Activated CD4-positive, alpha-beta memory T cell treated with anti-CD3 and anti-CD28 coated beads, Interleukin-2, amount 10 ng/mL, durations not matched to agents 7 days and 5 days (primary cell): ENCODE measurements around the gene CACNA1D. TPM values are rescaled to one million over a fixed set of nuclear protein-coding genes. Genes with fewer than 3 reads are reported as not detected.

Source experiments
- CTCF ChIA-PET: fragments of 350-600 bp; sonication (Branson Sonifier 250); formaldehyde crosslinking; loops from one replicate; lab custom pipeline; 2021; ENCODE audit warnings: antibody characterized with exemption, inconsistent platforms; lab: Charles Lee
- POLR2A ChIA-PET: fragments of 350-600 bp; sonication (Branson Sonifier 250); formaldehyde crosslinking; loops from one replicate; lab custom pipeline; 2021; ENCODE audit warnings: antibody characterized with exemption; lab: Charles Lee
- DNase-seq: peaks from one replicate; pipeline ENCODE4 v3.0.0-alpha.2; 2020
- H3K27ac Mint-ChIP-seq: one replicate; pipeline ENCODE4 v1.8.0; 2021; ENCODE audit warnings: mild to moderate bottlenecking, mixed read lengths
- H3K27me3 Mint-ChIP-seq: one replicate; pipeline ENCODE4 v1.8.0; 2021; ENCODE audit warnings: mixed read lengths
- H3K36me3 Mint-ChIP-seq: one replicate; pipeline ENCODE4 v1.8.0; 2021; ENCODE audit warnings: low read depth, mixed read lengths
- H3K4me1 Mint-ChIP-seq: one replicate; pipeline ENCODE4 v1.8.0; 2021; ENCODE audit warnings: mixed read lengths
- H3K4me3 Mint-ChIP-seq: one replicate; pipeline ENCODE4 v1.8.0; 2021; ENCODE audit warnings: mild to moderate bottlenecking, mixed read lengths
- H3K9me3 Mint-ChIP-seq: one replicate; pipeline ENCODE4 v1.8.0; 2021; ENCODE audit warnings: mixed read lengths
- total RNA-seq, 2 experiments: library from RNA; stranded (reverse); gene quantifications; one replicate each; pipeline ENCODE4 v1.2.3, GENCODE V29; 2021

The CACNA1D gene
- total RNA-seq, 2 experiments from 2014 or later, result 2.5 to 3.2 TPM

DNA sequence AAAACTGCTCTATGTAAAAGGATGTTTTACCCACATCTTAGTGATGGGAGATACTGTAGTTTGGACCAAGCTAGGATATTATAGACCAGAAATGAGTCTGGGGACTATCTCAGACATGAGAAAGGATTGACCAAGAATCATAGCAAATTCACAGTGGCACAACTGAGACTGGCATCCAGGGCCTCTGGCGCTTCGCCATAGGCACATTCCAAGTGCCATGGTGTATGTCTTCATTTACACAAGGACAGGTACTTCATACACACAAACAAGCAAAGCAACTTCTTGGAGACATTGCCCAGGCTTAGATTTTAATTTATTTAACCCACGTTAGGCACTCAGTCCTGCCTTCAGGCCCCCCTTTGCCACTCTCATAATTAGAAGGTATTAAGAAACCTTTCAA, 28.9 kb downstream of the CACNA1D start:
- Mint-ChIP-seq H3K9me3 (no peaks in the 10 kb centered on the region), H3K4me3 (no peak overlapping the region), H3K27ac (no peak overlapping the region), H3K4me1 (no peaks in the 10 kb centered on the region), H3K27me3 (peaks cover 30% of the 10 kb centered on the region), H3K36me3 (no peaks in the 10 kb centered on the region)
- CTCF ChIA-PET, result no interaction called here
- POLR2A ChIA-PET, result no interaction called here
- no peak for DNase-seq

DNA sequence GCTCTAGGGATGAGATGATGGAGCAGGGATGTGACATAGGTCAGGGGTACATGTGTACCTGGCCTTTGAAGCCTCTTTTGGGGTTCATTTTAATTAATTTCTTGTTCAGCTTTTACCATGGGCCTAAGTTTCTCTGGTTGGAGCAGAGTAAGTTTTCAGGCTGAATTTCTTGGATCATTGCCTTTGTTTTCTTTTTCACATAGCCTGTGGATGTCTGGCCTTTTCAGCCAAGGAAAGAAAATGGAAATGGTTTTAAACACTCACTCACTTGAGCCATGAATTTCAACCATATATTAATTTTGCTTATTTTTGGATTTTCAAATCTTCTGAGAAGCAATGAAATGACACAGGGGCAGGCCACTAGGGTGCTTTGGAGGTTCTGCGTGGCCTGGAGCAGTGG, 30.2 kb downstream of the CACNA1D start:
- H3K27ac Mint-ChIP-seq, result no peak overlapping the region
- H3K27me3 Mint-ChIP-seq, result peaks cover 33% of the 10 kb centered on the region
- no peak overlapping the region for H3K4me3 Mint-ChIP-seq
- no peak for DNase-seq
- no peaks in the 10 kb centered on the region for H3K36me3 Mint-ChIP-seq
- ChIA-PET CTCF (interaction anchor here (1.0 kb wide), 1 partner anchor 11 kb away, joined by 4 read pairs; no protein-coding TSS in a partner anchor), POLR2A (no interaction called here)
- H3K4me1 Mint-ChIP-seq, result no peaks in the 10 kb centered on the region
- H3K9me3 Mint-ChIP-seq, result no peaks in the 10 kb centered on the region

DNA sequence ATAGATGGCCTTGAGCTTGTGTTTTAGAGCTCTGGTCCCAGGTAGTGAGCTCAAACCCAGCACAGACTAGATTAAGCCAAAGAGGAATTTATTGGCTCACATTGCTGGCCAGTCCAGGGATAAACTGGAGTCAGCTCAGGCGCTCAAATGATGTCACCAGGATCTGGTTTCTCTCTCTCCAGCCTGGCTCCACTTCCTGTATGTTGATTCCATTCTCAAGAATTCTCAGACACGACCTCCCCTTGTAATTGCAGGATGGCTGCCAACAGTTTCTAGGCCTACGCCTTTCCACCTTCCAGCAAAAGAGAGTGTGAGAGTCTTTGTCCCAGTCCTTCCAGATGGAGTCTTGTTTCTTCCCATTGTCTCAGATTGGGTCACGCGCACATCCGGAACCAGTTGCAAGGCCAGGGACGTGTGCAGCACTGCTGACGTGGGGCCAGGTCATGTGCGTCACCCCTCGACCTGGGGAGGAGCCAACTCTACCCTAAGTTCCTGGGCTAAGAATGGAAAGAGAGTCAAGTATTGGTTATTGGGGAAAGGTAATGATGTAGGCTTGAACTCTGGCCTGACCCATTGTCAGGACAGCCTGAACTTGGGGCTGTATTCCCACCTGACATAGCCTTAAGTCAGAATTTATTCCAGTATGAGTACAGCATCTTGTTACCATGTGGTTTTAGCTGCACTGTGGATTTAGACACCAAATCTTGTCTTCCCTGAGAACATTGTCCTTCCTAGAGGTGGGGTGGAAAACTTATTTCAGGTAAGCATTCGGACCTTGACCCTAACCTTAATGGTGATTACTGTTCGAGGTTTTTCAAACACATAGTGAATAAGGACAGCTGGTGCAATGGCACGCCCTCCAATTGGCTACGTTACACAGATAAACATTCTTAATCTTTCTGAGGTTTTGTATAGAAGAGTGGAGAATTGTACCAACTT, 31.6 kb downstream of the CACNA1D start:
- H3K27ac Mint-ChIP-seq, result no peak overlapping the region
- ChIA-PET CTCF (interaction anchor here (1.0 kb wide), 1 partner anchor 13 kb away, joined by 4 read pairs; no protein-coding TSS in a partner anchor), POLR2A (no interaction called here)
- no peak for DNase-seq
- H3K4me3 Mint-ChIP-seq, result no peak overlapping the region
- no peaks in the 10 kb centered on the region for H3K9me3 Mint-ChIP-seq
- no peaks in the 10 kb centered on the region for H3K4me1 Mint-ChIP-seq
- peaks cover 42% of the 10 kb centered on the region for H3K27me3 Mint-ChIP-seq
- H3K36me3 Mint-ChIP-seq, result no peaks in the 10 kb centered on the region

DNA sequence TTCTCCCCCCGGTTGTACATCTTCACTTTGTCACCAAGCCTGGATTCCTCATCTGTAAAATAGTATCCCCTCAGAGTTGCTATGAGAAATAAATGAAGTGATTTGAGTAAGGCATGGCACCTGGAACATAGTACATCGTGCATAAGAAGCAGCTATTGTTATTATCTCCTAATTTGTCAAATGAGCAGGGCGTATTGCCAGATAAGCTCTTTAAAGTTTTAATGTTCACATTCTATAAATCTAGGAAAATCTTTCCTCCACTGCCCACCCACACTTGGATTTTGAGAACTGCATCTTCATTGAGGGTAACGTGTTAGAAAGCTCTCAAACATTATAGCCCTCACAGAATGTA, 32.3 kb downstream of the CACNA1D start:
- Mint-ChIP-seq H3K27ac (no peak overlapping the region), H3K9me3 (no peaks in the 10 kb centered on the region), H3K36me3 (no peaks in the 10 kb centered on the region), H3K4me1 (no peaks in the 10 kb centered on the region), H3K27me3 (peaks cover 47% of the 10 kb centered on the region), H3K4me3 (no peak overlapping the region)
- CTCF ChIA-PET, result no interaction called here
- POLR2A ChIA-PET, result no interaction called here
- no peak for DNase-seq

DNA sequence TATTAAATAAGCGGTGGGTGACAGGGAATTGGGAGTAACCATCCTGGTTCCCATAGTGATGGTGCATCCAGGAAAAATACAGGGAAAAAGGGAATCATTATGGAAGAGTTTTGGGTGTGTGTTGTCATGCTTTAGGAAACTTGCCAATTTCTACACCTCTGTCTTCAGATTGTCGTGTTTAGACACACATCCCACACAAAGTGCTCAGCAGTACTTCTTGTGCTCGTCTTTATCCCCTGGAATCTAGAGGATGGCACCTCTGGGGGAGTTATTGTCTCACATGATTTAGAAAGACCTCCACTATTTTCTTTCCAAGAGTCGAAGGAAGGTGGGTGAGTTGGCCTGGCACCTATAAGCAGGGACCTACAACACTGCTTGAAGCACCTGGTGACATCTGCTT, 35.8 kb downstream of the CACNA1D start:
- H3K27me3 Mint-ChIP-seq, result peaks cover 36% of the 10 kb centered on the region
- POLR2A ChIA-PET, result no interaction called here
- no peak for DNase-seq
- H3K4me1 Mint-ChIP-seq, result no peaks in the 10 kb centered on the region
- H3K27ac Mint-ChIP-seq, result no peak overlapping the region
- H3K36me3 Mint-ChIP-seq, result no peaks in the 10 kb centered on the region
- H3K9me3 Mint-ChIP-seq, result no peaks in the 10 kb centered on the region
- no peak overlapping the region for H3K4me3 Mint-ChIP-seq
- CTCF ChIA-PET, result no interaction called here

DNA sequence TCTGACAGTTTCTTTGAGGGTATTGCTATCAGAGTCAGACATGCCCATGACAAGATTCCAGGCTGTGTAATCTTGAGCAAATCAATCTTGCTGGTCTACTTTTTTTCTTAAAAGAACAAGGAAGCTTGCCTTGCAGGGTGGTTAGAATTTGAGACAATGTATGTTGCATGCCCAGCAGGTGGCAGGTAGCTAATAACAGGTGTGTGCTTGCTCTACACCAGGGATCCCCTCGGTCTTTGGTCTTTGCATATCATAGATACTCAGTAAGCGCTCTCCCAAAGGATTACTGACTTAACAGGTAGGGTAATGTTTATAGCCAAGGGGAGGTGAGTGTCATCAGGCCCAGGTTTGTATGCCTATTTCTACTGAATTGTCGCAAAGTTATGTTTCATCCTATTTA, 37.3 kb downstream of the CACNA1D start:
- H3K27me3 Mint-ChIP-seq, result peaks cover 38% of the 10 kb centered on the region
- H3K4me3 Mint-ChIP-seq, result no peak overlapping the region
- DNase-seq, result no peak
- CTCF ChIA-PET, result no interaction called here
- no peak overlapping the region for H3K27ac Mint-ChIP-seq
- no peaks in the 10 kb centered on the region for H3K9me3 Mint-ChIP-seq
- POLR2A ChIA-PET, result no interaction called here
- H3K36me3 Mint-ChIP-seq, result no peaks in the 10 kb centered on the region
- no peaks in the 10 kb centered on the region for H3K4me1 Mint-ChIP-seq

DNA sequence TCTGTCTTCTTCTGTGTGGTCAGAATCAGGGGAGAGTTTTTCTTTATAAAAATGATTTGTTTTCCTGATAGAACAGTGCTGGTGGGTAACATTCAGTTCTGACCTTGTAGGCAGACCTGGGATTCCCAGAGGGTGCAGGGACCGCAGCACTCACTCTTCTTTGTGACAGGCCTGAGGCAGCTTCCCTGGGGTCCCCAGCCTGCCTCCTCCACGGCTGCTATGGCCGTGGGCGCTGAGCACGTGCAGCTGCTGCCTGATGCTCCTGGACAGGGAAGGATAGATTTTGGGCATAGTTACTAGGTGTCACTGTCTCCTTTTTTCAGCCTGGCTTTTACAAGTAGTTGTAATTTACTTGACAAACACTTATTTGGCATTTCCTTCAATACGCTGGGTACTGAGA, 39.1 kb downstream of the CACNA1D start:
- ChIA-PET CTCF (no interaction called here), POLR2A (no interaction called here)
- H3K36me3 Mint-ChIP-seq, result no peaks in the 10 kb centered on the region
- no peaks in the 10 kb centered on the region for H3K9me3 Mint-ChIP-seq
- no peak overlapping the region for H3K4me3 Mint-ChIP-seq
- H3K4me1 Mint-ChIP-seq, result no peaks in the 10 kb centered on the region
- no peak for DNase-seq
- peaks cover 30% of the 10 kb centered on the region for H3K27me3 Mint-ChIP-seq
- H3K27ac Mint-ChIP-seq, result no peak overlapping the region

DNA sequence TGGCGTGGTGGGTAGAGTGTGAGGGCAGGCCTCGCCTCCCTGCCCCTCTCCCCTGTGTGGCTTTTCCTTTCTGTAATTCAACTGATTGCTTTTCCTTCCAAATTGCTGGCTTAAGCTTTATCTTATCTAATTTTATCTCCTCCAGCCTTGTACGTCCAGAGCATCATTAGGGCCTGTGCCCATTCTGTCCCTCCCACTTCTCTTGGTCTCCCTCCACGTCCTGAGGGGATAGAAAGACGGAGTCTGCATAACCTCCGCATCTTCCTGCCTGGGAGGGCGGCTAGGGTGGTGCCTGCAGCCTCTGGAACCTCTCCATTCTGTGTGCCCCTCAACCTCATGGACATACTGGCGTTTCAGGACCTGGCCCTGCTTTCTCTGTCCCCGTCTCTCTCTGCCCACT, 39.8 kb downstream of the CACNA1D start:
- Mint-ChIP-seq H3K4me1 (no peaks in the 10 kb centered on the region), H3K9me3 (no peaks in the 10 kb centered on the region), H3K36me3 (no peaks in the 10 kb centered on the region), H3K4me3 (no peak overlapping the region), H3K27ac (no peak overlapping the region), H3K27me3 (peaks cover 35% of the 10 kb centered on the region)
- ChIA-PET CTCF (no interaction called here), POLR2A (no interaction called here)
- DNase-seq, result no peak

DNA sequence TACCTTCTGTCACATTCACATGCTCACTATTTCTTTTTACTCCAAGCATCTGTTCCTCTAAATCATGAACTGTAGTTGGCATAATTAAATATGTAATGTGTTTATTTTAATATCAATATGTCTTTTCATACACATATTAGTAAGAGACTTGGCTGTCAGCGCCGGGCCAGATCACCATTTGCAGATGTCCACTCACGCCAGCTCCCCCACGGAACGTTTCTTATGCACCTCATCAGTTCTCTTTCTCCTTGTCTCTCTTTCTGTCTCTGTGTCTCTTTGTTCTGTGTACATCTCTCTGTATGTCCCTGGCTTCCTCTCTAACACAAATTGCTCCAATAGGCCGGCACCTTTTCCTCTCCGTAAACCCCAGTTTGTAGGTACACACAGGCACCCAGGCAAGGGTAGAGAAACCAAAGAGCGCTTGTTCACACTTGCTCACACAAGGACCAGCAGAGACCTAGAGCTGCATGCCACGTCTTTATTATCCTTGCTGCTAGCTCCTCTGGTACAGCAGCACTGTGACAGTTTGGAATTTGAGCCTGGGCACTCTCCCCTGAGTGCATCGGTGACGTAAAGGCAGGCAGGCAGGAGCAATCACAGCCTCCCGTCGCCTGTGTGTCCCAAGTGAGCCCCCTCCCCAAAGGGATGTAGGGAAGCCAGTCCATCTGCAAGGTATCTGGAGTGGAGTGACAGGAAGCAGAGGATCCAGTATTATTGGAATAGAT, 40.4 kb downstream of the CACNA1D start:
- H3K36me3 Mint-ChIP-seq, result no peaks in the 10 kb centered on the region
- CTCF ChIA-PET, result no interaction called here
- H3K4me3 Mint-ChIP-seq, result no peak overlapping the region

DNA sequence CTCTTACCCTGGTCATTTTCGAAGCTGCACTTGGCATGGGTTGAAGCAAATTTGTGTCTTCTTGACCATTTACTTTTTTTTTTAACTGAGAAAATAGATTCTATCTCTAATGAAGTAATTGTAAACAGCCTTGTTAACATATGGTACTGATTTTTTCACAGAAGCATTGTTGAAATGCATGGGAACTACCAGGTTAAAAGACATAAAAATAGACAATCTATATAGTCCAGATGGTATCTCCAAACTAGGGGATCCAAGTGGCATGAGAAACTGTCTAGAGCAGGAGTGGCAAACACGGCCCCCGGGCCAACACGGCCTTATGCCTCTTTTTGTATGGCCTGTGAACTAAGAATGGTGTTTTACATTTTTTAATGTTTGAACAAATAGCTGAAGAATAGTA, 41.9 kb downstream of the CACNA1D start:
- Mint-ChIP-seq H3K4me1 (no peaks in the 10 kb centered on the region), H3K27me3 (peaks cover 27% of the 10 kb centered on the region), H3K4me3 (no peak overlapping the region), H3K27ac (no peak overlapping the region), H3K9me3 (no peaks in the 10 kb centered on the region), H3K36me3 (no peaks in the 10 kb centered on the region)
- POLR2A ChIA-PET, result no interaction called here
- CTCF ChIA-PET, result interaction anchor here (1.0 kb wide), 1 partner anchor 162 kb away, joined by 3 read pairs; no protein-coding TSS in a partner anchor
- DNase-seq, result no peak

More for the DNA sequence above, 40.4 kb downstream of the CACNA1D start:
- peaks cover 37% of the 10 kb centered on the region for H3K27me3 Mint-ChIP-seq
- H3K9me3 Mint-ChIP-seq, result no peaks in the 10 kb centered on the region
- no peaks in the 10 kb centered on the region for H3K4me1 Mint-ChIP-seq
- no peak overlapping the region for H3K27ac Mint-ChIP-seq
- POLR2A ChIA-PET, result no interaction called here
- DNase-seq, result no peak

DNA sequence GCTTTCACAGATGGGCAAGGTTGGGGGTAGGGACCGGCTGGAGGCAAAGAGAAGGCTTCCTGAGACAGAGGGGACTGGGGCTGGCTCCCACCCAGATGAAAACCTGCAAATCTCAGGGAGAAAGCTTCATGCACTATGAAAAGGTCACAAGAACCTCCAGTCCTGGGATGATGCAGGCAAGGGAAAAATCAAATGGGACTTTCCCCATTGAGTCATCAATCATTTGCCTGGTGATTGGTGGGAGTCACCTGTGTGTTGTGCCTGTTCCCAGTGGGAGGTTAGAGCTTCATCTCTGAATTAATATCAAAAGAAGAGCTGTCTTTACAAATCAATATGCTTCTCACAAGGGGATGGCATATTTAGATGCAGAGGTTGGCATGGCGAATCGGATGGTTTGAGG, 49.9 kb downstream of the CACNA1D start:
- Mint-ChIP-seq H3K9me3 (no peaks in the 10 kb centered on the region), H3K36me3 (no peaks in the 10 kb centered on the region), H3K4me3 (no peak overlapping the region), H3K4me1 (peaks cover 2% of the 10 kb centered on the region), H3K27ac (no peak overlapping the region), H3K27me3 (peaks cover 7% of the 10 kb centered on the region)
- DNase-seq, result no peak
- ChIA-PET CTCF (no interaction called here), POLR2A (no interaction called here)

DNA sequence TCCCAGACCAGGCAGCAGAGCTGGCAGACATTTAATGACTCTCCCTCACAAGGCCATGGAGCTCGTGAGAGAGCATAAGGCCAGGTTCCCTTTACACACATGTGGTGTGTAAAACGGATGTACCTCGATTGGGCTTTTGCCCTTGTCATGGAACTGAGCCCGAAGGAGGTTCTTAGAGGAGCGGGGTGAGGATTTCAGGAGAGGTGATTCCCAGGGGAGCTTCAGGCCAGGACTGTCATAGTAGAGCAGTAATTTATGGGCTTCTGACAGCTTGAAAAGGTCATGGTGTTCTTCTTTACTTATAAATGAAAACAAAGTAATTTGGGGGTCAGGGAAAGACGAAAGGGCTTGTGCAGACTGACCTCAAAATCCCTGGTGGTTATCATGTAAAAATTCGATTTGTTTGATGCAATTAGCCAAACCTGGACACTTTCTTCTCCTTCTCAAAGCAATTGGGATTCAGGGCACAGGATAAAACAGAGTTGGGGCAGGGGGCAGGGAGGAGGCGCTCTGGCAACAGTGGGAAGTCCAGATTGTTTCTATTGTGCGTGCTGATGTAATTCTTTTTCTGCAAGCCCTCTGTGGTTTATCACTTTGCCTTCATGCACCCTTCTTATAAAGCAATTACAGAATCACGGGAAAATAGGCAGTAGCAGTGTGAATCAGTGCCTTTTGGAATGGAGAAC, 51.0 kb downstream of the CACNA1D start:
- Mint-ChIP-seq H3K4me1 (peaks cover 2% of the 10 kb centered on the region), H3K36me3 (no peaks in the 10 kb centered on the region), H3K27me3 (peaks cover 5% of the 10 kb centered on the region), H3K9me3 (no peaks in the 10 kb centered on the region), H3K4me3 (no peak overlapping the region), H3K27ac (no peak overlapping the region)
- no peak for DNase-seq
- POLR2A ChIA-PET, result no interaction called here
- CTCF ChIA-PET, result no interaction called here

DNA sequence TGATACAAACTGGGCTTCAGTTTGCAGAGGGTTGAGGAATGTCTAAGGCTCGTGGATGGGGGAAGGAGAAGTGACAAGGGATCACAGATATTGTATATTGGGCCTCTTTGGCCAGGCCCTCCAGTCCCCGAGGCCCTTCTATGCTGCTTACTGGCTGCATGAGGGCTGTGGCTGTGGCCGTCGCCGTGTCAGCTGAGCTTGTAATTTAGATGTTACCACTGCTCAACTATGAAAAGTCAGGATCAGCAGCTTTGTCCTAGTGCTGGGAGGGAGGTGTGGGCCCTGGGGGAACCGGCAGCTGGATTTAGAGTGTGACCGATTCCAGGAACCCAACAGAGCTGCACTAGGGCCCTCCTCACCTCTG, 51.6 kb downstream of the CACNA1D start:
- no peak overlapping the region for H3K4me3 Mint-ChIP-seq

More for the DNA sequence above, 51.6 kb downstream of the CACNA1D start:
- CTCF ChIA-PET, result no interaction called here
- Mint-ChIP-seq H3K4me1 (peaks cover 2% of the 10 kb centered on the region), H3K36me3 (no peaks in the 10 kb centered on the region), H3K27me3 (peaks cover 5% of the 10 kb centered on the region), H3K9me3 (no peaks in the 10 kb centered on the region), H3K27ac (no peak overlapping the region)
- POLR2A ChIA-PET, result no interaction called here
- DNase-seq, result no peak
